ENCODE results near the gene BTBD16. TPM values are rescaled to one million over a fixed set of nuclear protein-coding genes. Genes with fewer than 3 reads are reported as not detected.

The BTBD16 gene
- total RNA-seq, 1 experiment from 2014 or later: not detected

DNA sequence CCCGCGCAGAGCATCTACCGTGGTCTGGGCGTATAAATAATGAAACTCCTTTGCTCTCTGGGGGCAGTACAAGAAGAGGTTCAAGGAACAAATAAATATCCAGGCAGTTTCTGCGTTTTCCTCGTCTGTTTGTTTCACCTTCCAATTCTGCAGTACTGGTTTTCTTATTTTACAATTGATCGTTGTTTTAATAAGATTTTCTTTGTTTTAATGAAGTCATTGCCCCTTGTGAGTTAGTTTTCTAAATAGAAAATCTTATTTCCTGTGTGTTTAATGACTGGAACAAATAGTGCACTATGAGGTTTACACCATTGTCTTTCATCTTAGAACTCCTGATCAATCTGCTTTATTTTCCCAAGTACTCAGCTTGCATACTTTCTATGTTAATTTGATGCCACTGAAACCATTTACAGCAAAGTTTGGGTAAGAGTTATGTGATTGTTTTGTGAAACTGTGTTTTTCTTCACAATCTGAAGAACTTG is 104.6 kb downstream of the BTBD16 start:
- no peak for DNase-seq
- no peak overlapping the region for H2BK20ac ChIP-seq (ENCODE audit: low read depth, low read length, poor library complexity, severe bottlenecking)
- H3K4ac ChIP-seq (ENCODE audit: low read depth, low read length): no peak overlapping the region
- H2BK120ac ChIP-seq (ENCODE audit: low read depth, low read length, poor library complexity, severe bottlenecking): no peak overlapping the region
- H4K20me1 ChIP-seq (ENCODE audit: control insufficient read depth, insufficient read depth, insufficient read length): no peaks in the 10 kb centered on the region
- H3K56ac ChIP-seq (ENCODE audit: insufficient read length, low read depth, low read length): no peak overlapping the region
- H2BK15ac ChIP-seq (ENCODE audit: low read depth, low read length): no peak overlapping the region
- H3K27ac Mint-ChIP-seq: peak overlapping the region; percentile 75 to 96 (median 83); a peak in 3 of 7 replicates
- H3K4me2 ChIP-seq (ENCODE audit: insufficient read depth, insufficient read length, low read length): peak overlapping the region; percentile 50
- no peaks in the 10 kb centered on the region for H3K4me1 ChIP-seq (ENCODE audit: insufficient read depth, low read length)
- H3K9me3 Mint-ChIP-seq: no peaks in the 10 kb centered on the region; a peak in 2 of 5 replicates
- no peak overlapping the region for H2BK12ac ChIP-seq (ENCODE audit: insufficient read length, low read depth, low read length)
- H3K23ac ChIP-seq (ENCODE audit: insufficient read length, low read depth, low read length): no peak overlapping the region
- no peak overlapping the region for H3K27ac ChIP-seq (ENCODE audit: insufficient read length, low read depth, low read length)
- H3K23me2 ChIP-seq (ENCODE audit: insufficient read length, low read depth, low read length, poor library complexity, severe bottlenecking): peaks cover 12% of the 10 kb centered on the region
- H3K14ac ChIP-seq (ENCODE audit: insufficient read depth, low read length): no peak overlapping the region
- TF ChIP-seq, protein P1, sequence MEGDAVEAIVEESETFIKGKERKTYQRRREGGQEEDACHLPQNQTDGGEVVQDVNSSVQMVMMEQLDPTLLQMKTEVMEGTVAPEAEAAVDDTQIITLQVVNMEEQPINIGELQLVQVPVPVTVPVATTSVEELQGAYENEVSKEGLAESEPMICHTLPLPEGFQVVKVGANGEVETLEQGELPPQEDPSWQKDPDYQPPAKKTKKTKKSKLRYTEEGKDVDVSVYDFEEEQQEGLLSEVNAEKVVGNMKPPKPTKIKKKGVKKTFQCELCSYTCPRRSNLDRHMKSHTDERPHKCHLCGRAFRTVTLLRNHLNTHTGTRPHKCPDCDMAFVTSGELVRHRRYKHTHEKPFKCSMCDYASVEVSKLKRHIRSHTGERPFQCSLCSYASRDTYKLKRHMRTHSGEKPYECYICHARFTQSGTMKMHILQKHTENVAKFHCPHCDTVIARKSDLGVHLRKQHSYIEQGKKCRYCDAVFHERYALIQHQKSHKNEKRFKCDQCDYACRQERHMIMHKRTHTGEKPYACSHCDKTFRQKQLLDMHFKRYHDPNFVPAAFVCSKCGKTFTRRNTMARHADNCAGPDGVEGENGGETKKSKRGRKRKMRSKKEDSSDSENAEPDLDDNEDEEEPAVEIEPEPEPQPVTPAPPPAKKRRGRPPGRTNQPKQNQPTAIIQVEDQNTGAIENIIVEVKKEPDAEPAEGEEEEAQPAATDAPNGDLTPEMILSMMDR (conservative IDR thresholded peaks at IDR 0.05): no peak
- H3K36me3 Mint-ChIP-seq (ENCODE audit: insufficient read depth in 1 of 3, low read depth in 3 of 3): peaks cover 4 to 13% (median 10%) of the 10 kb centered on the region in 3 experiments; a peak in 5 of 7 replicates
- no peaks in the 10 kb centered on the region; the same call in 1 of the 2 replicates for H3K27me3 ChIP-seq (ENCODE audit: insufficient read depth, low read length)
- H3K4me3 Mint-ChIP-seq: peak overlapping the region; percentile 85 to 92
- no CpG with 5 or more reads among the region's 7 CpGs for WGBS (ENCODE audit: extremely low coverage, insufficient read length, low lambda C conversion rate)
- H2BK5ac ChIP-seq (ENCODE audit: insufficient read length, low read length): no peak overlapping the region
- peaks cover 22 to 24% of the 10 kb centered on the region in 2 experiments for H3K4me1 Mint-ChIP-seq
- H3K27me3 Mint-ChIP-seq (ENCODE audit: low read depth): peaks cover 29% of the 10 kb centered on the region
- no peak overlapping the region for H2AK5ac ChIP-seq (ENCODE audit: insufficient read length, low read length)
- H3K79me1 ChIP-seq (ENCODE audit: insufficient read depth, low read depth, low read length, poor library complexity, severe bottlenecking): peaks cover 5% of the 10 kb centered on the region
- no peak overlapping the region for H4K5ac ChIP-seq (ENCODE audit: insufficient read length, low read depth, low read length)
- H4K91ac ChIP-seq (ENCODE audit: insufficient read length, low read depth, low read length): no peak overlapping the region
- H3T11ph ChIP-seq (ENCODE audit: low read length): no peak overlapping the region
- H4K8ac ChIP-seq (replicated peaks; ENCODE audit: insufficient read length, low read depth, low read length): no peak overlapping the region
- no peak overlapping the region for H3K18ac ChIP-seq (ENCODE audit: insufficient read length, low read depth, low read length)
- H2AFZ ChIP-seq (ENCODE audit: low read length): no peak overlapping the region
- no peaks in the 10 kb centered on the region; the same call in 1 of the 2 replicates for H3K79me2 ChIP-seq (ENCODE audit: insufficient read depth, low read length)
- H3K9me3 ChIP-seq (ENCODE audit: control insufficient read depth, low read depth, low read length): no peaks in the 10 kb centered on the region
- no peak overlapping the region for H3K9ac ChIP-seq (ENCODE audit: extremely low read depth, insufficient read length, low read length)
